Left lung (tissue), 10 donors: ENCODE results near the gene PABPN1L. TPM values are rescaled to one million over a fixed set of nuclear protein-coding genes. Genes with fewer than 3 reads are reported as not detected.

Experiments
- ATAC-seq: fragments of 200-7000 bp; cut with Tn5 transposase; one replicate; pipeline ENCODE4 v1.9.1; 2020; ENCODE audit warnings: moderate library complexity
- DNase-seq, 4 donors: peaks; one replicate each; pipeline ENCODE4 v3.0.0-alpha.2; 2013 to 2020
- H3K27ac ChIP-seq, 2 donors: fragments of 200-600 bp; sonication (generic) in 1 of 2; one replicate each; pipeline versions ENCODE4 v1.5.0 to v1.8.0; 2020 to 2021
- H3K27me3 ChIP-seq, 2 donors: fragments of 200-600 bp; sonication (generic) in 1 of 2; one replicate each; pipeline versions ENCODE4 v1.5.0 to v1.8.0; 2020 to 2021
- H3K36me3 ChIP-seq, 2 donors: fragments of 200-600 bp; sonication (generic) in 1 of 2; one replicate each; pipeline versions ENCODE4 v1.5.0 to v1.8.0; 2020 to 2021
- H3K4me1 ChIP-seq, 2 donors: fragments of 200-600 bp; one replicate each; pipeline ENCODE4 v1.8.0; 2021
- H3K4me3 ChIP-seq, 2 donors: fragments of 200-600 bp; sonication (generic) in 1 of 2; one replicate each; pipeline versions ENCODE4 v1.5.0 to v1.8.0; 2020 to 2021; ENCODE audit warnings: mild to moderate bottlenecking in 1 of 2
- H3K9me3 ChIP-seq, 2 donors: fragments of 200-600 bp; sonication (generic) in 1 of 2; one replicate each; pipeline versions ENCODE4 v1.5.0 to v1.8.0; 2020 to 2021
- CTCF ChIP-seq, 2 donors: fragments of 200-600 bp; sonication (generic) in 1 of 2; IDR thresholded peaks; one replicate each; pipeline versions ENCODE4 v1.5.0 to v1.8.0; 2021; ENCODE audit warnings: antibody characterized with exemption in 2 of 2
- intact Hi-C, 2 donors: fragments of 100-400 bp; cut with DNase I; formaldehyde crosslinking; loops; one replicate each; pipeline versions ENCODE4 v1.11.2 to v1.14.2; 2022
- polyA plus RNA-seq, 6 donors: library from polyadenylated mRNA; unstranded; fragments of 120-200 nt; gene quantifications; one replicate each; pipeline ENCODE4 v1.2.1, GENCODE V29; 2013; ENCODE audit not compliant: insufficient read length in 6 of 6
- total RNA-seq, 2 donors: library from RNA; stranded (reverse); fragmentation: NEBNext Ultra II Directional; extraction: Animal tissue kit (Norgen Biotek cat#: 25700); gene quantifications; one replicate each; pipeline ENCODE4 v1.2.1, GENCODE V29; 2021
- donor health status: DM: no; HTN: yes; CAD: no.
- donor health status: DM: no; HTN: no; CAD: no.

The PABPN1L gene
- total and polyA plus RNA-seq, 8 donors = 0.12 TPM; not detected in 7

GRCh38 chr16:88856828-88857727 is 9.4 kb downstream of the PABPN1L start, which contains the start of the genes GALNS and TRAPPC2L:
GALNS (minus strand) TSS chr16:88856947; CDS start chr16:88856877, 70 bp downstream.
TRAPPC2L (plus strand) TSS chr16:88857127; CDS start chr16:88857151, 24 bp downstream.
- Histone ChIP-seq H3K4me3 (peak within 1 kb of the TSS; percentile 90 to 100), H3K27ac (peak within 1 kb of the TSS; percentile 63 to 83), H3K4me1 (peaks cover 21 to 64% of the 10 kb centered on the region in 2 donors), H3K9me3 (no peaks in the 10 kb centered on the region), H3K27me3 (no peaks in the 10 kb centered on the region), H3K36me3 (peaks cover 0 to 37% of the 10 kb centered on the region in 2 donors)
- intact Hi-C loops = no loop called here
- ATAC-seq (peak; percentile 98), DNase-seq (peak; percentile 94 to 99 (median 98))
- no peak for TF ChIP-seq CTCF (IDR thresholded peaks at IDR 0.05)

GRCh38 chr16:88856122-88856827 is 10.2 kb downstream of the PABPN1L start:
- Histone ChIP-seq H3K36me3 (peaks cover 0 to 34% of the 10 kb centered on the region in 2 donors), H3K27ac (peak overlapping the region in 1 of 2 donors; percentile 83), H3K4me3 (peak overlapping the region; percentile 90 to 100), H3K27me3 (no peaks in the 10 kb centered on the region), H3K4me1 (peaks cover 21 to 69% of the 10 kb centered on the region in 2 donors), H3K9me3 (no peaks in the 10 kb centered on the region)
- intact Hi-C loops = no loop called here
- no peak for TF ChIP-seq CTCF (IDR thresholded peaks at IDR 0.05)
- ATAC-seq (peak; percentile 19), DNase-seq (peak in 1 of 4 donors; percentile 46)

GRCh38 chr16:88855736-88856121 is 10.7 kb downstream of the PABPN1L start:
- no peaks in the 10 kb centered on the region for H3K27me3 ChIP-seq
- peak overlapping the region in 1 of 2 donors; percentile 83 for H3K27ac ChIP-seq
- H3K36me3 ChIP-seq = peaks cover 0 to 32% of the 10 kb centered on the region in 2 donors
- H3K9me3 ChIP-seq = no peaks in the 10 kb centered on the region
- ATAC-seq (no peak), DNase-seq (no peak)
- peaks cover 21 to 69% of the 10 kb centered on the region in 2 donors for H3K4me1 ChIP-seq
- intact Hi-C loops = no loop called here
- no peak for TF ChIP-seq CTCF (IDR thresholded peaks at IDR 0.05)
- peak overlapping the region; percentile 90 to 100 for H3K4me3 ChIP-seq

- peak overlapping the region in 1 of 2 donors; percentile 83 for H3K27ac ChIP-seq
- DNase-seq (no peak), ATAC-seq (no peak)
- peak overlapping the region in 1 of 2 donors; percentile 100 for H3K4me3 ChIP-seq
- no peaks in the 10 kb centered on the region for H3K9me3 ChIP-seq
- peaks cover 21 to 69% of the 10 kb centered on the region in 2 donors for H3K4me1 ChIP-seq
- peaks cover 0 to 32% of the 10 kb centered on the region in 2 donors for H3K36me3 ChIP-seq
- intact Hi-C loops = no loop called here
- H3K27me3 ChIP-seq = no peaks in the 10 kb centered on the region
- no peak for TF ChIP-seq CTCF (IDR thresholded peaks at IDR 0.05)
Observed at GRCh38 chr16:88855176-88855575, 11.3 kb downstream of the PABPN1L start.
